ENCODE results near the gene QRFP. TPM values are rescaled to one million over a fixed set of nuclear protein-coding genes. Genes with fewer than 3 reads are reported as not detected.

Gene QRFP
- polyA plus RNA-seq, 1 donor (not counting 4 experiments of a cell fraction or from before 2014, with no cell fraction given): not detected

DNA sequence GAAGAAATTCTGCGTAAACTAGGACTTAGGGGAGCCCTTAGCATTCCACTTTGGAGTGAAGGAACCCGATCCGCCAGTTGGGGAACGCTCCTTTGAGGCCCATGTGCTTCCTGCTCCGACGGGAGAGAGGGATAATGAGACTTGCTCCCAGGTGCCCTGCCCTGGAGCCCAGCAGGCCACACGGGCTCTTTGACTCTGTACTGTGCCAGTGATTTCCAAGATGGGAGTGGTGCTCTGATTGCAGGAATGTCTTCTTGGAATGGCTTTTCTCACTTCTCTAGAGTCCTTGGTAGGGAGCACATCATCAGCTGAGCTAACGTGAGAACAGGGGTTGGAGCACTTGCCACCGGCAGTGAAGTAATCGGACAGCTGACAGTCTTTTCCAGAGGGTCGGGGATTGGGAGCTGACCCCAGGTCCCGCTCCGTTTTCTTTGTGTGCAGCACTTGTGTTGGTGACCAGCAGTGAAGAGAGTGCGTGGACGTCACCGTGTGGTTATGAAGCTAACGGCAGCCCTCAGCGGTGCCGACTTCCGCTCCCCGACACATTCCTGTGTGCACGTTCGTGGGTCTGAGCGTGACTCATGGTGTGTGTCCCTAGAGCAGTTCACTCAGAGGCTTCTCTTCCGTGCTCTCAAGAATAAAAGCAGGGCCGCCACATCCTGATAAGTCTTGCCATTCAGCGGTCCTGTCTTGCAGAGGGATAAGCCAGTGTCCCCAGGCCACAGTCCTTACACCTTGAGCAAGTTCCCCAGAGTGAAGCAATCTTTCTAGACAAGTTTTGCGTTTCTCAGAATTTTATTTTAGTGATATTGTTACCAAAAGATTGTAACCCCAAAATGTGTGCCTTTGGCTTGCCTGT lies 35.9 kb downstream of the QRFP start:
- Histone ChIP-seq H3K27ac (ENCODE audit: control insufficient read depth, insufficient read depth, low read length) (no peak overlapping the region), H3K4me3 (ENCODE audit: control insufficient read depth in 2 of 3, extremely low read depth in 1 of 3, insufficient read depth in 2 of 3, low read depth in 1 of 3, low read length in 3 of 3) (no peak overlapping the region), H3K27me3 (ENCODE audit: control insufficient read depth, extremely low read depth, insufficient read depth, low read length) (no peaks in the 10 kb centered on the region), H3K4me1 (ENCODE audit: control insufficient read depth, extremely low read depth, insufficient read depth, low read length) (no peaks in the 10 kb centered on the region), H3K9me3 (ENCODE audit: control insufficient read depth, low read depth, low read length) (no peaks in the 10 kb centered on the region), H3K9ac (ENCODE audit: control insufficient read depth, extremely low read depth, insufficient read depth, low read length) (no peak overlapping the region), H3K4me2 (ENCODE audit: control insufficient read depth, extremely low read depth, insufficient read depth, low read depth, low read length) (no peak overlapping the region), H4K20me1 (ENCODE audit: control insufficient read depth, extremely low read depth, insufficient read depth, low read length) (no peaks in the 10 kb centered on the region), H2AFZ (ENCODE audit: control insufficient read depth, low read length) (no peak overlapping the region), H3K9me1 (ENCODE audit: control insufficient read depth, extremely low read depth, insufficient read depth, low read length) (no peaks in the 10 kb centered on the region), H3K79me2 (ENCODE audit: control insufficient read depth, insufficient read depth, low read length) (peaks cover 9% of the 10 kb centered on the region), H3K36me3 (ENCODE audit: control insufficient read depth in 2 of 2, extremely low read depth in 1 of 2, insufficient read depth in 2 of 2, low read length in 2 of 2) (peaks cover 19 to 28% of the 10 kb centered on the region in 2 experiments)
- FAIRE-seq (no peak), DNase-seq (ENCODE audit: low read depth, low spot score) (no peak)
- TF ChIP-seq, protein P1, sequence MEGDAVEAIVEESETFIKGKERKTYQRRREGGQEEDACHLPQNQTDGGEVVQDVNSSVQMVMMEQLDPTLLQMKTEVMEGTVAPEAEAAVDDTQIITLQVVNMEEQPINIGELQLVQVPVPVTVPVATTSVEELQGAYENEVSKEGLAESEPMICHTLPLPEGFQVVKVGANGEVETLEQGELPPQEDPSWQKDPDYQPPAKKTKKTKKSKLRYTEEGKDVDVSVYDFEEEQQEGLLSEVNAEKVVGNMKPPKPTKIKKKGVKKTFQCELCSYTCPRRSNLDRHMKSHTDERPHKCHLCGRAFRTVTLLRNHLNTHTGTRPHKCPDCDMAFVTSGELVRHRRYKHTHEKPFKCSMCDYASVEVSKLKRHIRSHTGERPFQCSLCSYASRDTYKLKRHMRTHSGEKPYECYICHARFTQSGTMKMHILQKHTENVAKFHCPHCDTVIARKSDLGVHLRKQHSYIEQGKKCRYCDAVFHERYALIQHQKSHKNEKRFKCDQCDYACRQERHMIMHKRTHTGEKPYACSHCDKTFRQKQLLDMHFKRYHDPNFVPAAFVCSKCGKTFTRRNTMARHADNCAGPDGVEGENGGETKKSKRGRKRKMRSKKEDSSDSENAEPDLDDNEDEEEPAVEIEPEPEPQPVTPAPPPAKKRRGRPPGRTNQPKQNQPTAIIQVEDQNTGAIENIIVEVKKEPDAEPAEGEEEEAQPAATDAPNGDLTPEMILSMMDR (optimal IDR thresholded peaks at IDR 0.05 in 1 of 3, IDR thresholded peaks at IDR 0.05 in 1 of 3, conservative IDR thresholded peaks at IDR 0.05 in 1 of 3; ENCODE audit: extremely low read depth in 1 of 3, insufficient read depth in 2 of 3, low read length in 3 of 3): peak in 1 of 3 experiments; percentile 32
- TF ChIP-seq EZH2 (IDR thresholded peaks at IDR 0.05; ENCODE audit: low read length): no peak
- dilution Hi-C loops (cut with MboI; ENCODE audit: extremely low pct_ligation_motif_present, low sequenced_read_pairs): no loop called here

DNA sequence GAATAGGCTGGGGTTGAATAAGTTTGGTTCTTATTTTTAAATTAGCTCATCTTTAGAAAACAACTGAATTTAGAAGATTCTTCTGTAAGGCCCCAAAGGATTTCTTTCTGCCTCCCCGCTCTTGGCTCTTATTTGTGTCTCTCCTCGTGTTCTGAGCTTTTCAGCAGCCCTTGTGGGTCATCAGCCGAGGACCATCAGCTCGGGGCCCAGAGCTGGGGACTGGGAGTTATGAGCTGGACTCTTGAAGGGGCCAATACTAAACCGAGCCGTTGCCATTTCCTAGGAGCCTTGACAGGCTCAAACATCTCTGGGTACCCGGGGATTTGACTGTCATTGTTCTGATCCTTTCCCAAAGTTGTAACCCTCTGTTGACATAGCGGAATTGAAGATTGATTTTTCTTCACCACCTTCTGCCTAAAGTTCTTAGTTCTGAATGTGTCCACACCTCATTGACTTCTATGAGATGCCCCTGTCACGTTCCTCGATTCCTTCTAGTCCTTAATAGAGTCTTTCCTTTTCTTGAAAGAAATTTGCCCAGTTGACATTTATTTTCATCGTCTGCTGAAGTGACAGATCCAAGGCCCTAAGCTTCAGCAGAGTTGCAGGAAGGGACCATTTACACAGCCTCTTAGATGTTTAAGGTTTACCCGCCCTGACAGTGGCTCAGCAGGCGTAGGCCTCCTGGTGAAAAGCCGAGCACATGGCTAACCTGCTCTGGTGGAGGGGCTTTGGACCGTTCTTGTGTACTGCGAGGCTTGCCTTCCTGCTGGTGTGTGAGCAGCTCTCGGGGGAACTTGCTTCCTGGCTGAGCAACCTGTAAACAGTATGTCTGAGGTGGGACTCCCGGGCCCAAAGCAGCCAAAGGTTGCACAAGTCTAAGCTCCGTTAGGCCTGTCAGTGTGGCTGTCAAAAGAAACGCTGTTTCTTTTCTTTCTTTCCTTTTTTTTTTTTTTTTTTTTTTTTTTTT lies 37.6 kb downstream of the QRFP start:
- no peaks in the 10 kb centered on the region for H3K9me1 ChIP-seq (ENCODE audit: control insufficient read depth, extremely low read depth, insufficient read depth, low read length)
- no peaks in the 10 kb centered on the region for H3K27me3 ChIP-seq (ENCODE audit: control insufficient read depth, extremely low read depth, insufficient read depth, low read length)
- no peaks in the 10 kb centered on the region for H3K4me1 ChIP-seq (ENCODE audit: control insufficient read depth, extremely low read depth, insufficient read depth, low read length)
- dilution Hi-C loops (cut with MboI; ENCODE audit: extremely low pct_ligation_motif_present, low sequenced_read_pairs): no loop called here
- H3K9ac ChIP-seq (ENCODE audit: control insufficient read depth, extremely low read depth, insufficient read depth, low read length): no peak overlapping the region
- H3K79me2 ChIP-seq (ENCODE audit: control insufficient read depth, insufficient read depth, low read length): peaks cover 9% of the 10 kb centered on the region
- H3K27ac ChIP-seq (ENCODE audit: control insufficient read depth, insufficient read depth, low read length): no peak overlapping the region
- no peaks in the 10 kb centered on the region for H3K9me3 ChIP-seq (ENCODE audit: control insufficient read depth, low read depth, low read length)
- DNase-seq (ENCODE audit: low read depth, low spot score): no peak
- no peak overlapping the region for H2AFZ ChIP-seq (ENCODE audit: control insufficient read depth, low read length)
- H3K36me3 ChIP-seq (ENCODE audit: control insufficient read depth in 2 of 2, extremely low read depth in 1 of 2, insufficient read depth in 2 of 2, low read length in 2 of 2): peaks cover 28 to 37% of the 10 kb centered on the region in 2 experiments
- TF ChIP-seq, protein P1 (optimal IDR thresholded peaks at IDR 0.05 in 1 of 3, IDR thresholded peaks at IDR 0.05 in 1 of 3, conservative IDR thresholded peaks at IDR 0.05 in 1 of 3; ENCODE audit: extremely low read depth in 1 of 3, insufficient read depth in 2 of 3, low read length in 3 of 3): no peak
- no peak for TF ChIP-seq EZH2 (IDR thresholded peaks at IDR 0.05; ENCODE audit: low read length)
- H4K20me1 ChIP-seq (ENCODE audit: control insufficient read depth, extremely low read depth, insufficient read depth, low read length): peaks cover 2% of the 10 kb centered on the region
- H3K4me2 ChIP-seq (ENCODE audit: control insufficient read depth, extremely low read depth, insufficient read depth, low read depth, low read length): no peak overlapping the region
- FAIRE-seq: no peak
- H3K4me3 ChIP-seq (ENCODE audit: control insufficient read depth in 2 of 3, extremely low read depth in 1 of 3, insufficient read depth in 2 of 3, low read depth in 1 of 3, low read length in 3 of 3): no peak overlapping the region
